SK-N-SH treated with all-trans-retinoic acid at 6 μM for 48 hours (cell line): Measurements from ENCODE around the gene ERP44.
"Not testable (repeated sequence)": the region's sequence is repeated elsewhere in the genome, so short reads cannot be mapped to it uniquely, and the experiment has no call there.

Experiments used
- CSDC2 ChIP-seq: fragments of 250-450 bp; sonication (Bioruptor Pico); IDR thresholded peaks from 2 replicates; pipeline ENCODE4 v1.5.0; 2020; ENCODE audit warnings: mild to moderate bottlenecking, moderate library complexity
- ISL1 ChIP-seq: fragments of 250-450 bp; sonication (Bioruptor Pico); IDR thresholded peaks from 2 replicates; pipeline ENCODE4 v2.1.2; 2022; ENCODE audit warnings: mild to moderate bottlenecking, moderate library complexity
- ZC3H10 ChIP-seq: fragments of 250-450 bp; sonication (Bioruptor Pico); IDR thresholded peaks from 2 replicates; pipeline ENCODE4 v1.5.1; 2021; ENCODE audit warnings: mild to moderate bottlenecking, moderate library complexity
- ZNF70 ChIP-seq: fragments of 450-650 bp; formaldehyde crosslinking; IDR thresholded peaks from 2 replicates; pipeline ENCODE4 v1.5.0; 2020; ENCODE audit warnings: mild to moderate bottlenecking, moderate library complexity
- TF ChIP-seq, protein P1 (sequence below): fragments of 250-450 bp; sonication (Bioruptor Pico); IDR thresholded peaks from 2 replicates; pipeline ENCODE4 v1.8.0; 2020; ENCODE audit warnings: mild to moderate bottlenecking, moderate library complexity, borderline replicate concordance

DNA sequence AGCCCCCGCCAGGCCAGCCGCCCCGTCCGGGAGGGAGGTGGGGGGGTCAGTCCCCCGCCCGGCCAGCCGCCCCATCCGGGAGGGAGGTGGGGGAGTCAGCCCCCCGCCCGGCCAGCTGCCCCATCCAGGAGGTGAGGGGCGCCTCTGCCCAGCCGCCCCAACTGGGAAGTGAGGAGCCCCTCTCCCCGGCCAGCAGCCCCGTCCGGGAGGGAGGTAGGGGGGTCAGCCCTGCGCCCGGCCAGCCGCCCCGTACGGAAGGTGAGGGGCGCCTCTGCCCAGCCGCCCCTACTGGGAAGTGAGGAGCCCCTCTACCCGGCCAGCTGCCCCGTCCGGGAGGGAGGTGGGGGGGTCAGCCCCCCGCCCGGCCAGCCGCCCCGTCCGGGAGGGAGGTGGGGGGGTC, 30.8 kb downstream of the ERP44 start:
- not testable (repeated sequence) for TF ChIP-seq ZC3H10, ZNF70, ISL1, CSDC2 (CRISPR knock-in tag)
- TF ChIP-seq, protein P1, sequence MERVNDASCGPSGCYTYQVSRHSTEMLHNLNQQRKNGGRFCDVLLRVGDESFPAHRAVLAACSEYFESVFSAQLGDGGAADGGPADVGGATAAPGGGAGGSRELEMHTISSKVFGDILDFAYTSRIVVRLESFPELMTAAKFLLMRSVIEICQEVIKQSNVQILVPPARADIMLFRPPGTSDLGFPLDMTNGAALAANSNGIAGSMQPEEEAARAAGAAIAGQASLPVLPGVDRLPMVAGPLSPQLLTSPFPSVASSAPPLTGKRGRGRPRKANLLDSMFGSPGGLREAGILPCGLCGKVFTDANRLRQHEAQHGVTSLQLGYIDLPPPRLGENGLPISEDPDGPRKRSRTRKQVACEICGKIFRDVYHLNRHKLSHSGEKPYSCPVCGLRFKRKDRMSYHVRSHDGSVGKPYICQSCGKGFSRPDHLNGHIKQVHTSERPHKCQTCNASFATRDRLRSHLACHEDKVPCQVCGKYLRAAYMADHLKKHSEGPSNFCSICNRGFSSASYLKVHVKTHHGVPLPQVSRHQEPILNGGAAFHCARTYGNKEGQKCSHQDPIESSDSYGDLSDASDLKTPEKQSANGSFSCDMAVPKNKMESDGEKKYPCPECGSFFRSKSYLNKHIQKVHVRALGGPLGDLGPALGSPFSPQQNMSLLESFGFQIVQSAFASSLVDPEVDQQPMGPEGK (CRISPR knock-in tag) = not testable (repeated sequence)
